Lower lobe of right lung (tissue), 1 donor: ENCODE measurements around the gene ROR1. TPM values are rescaled to one million over a fixed set of nuclear protein-coding genes. Genes with fewer than 3 reads are reported as not detected.

ENCODE experiments used
- total RNA-seq: library from RNA; stranded (reverse); fragmentation: NEBNext Ultra II Directional; extraction: Animal tissue kit (Norgen Biotek cat#: 25700); gene quantifications from one replicate; pipeline ENCODE4 v1.2.1, GENCODE V29; 2021
- donor health status: DM: no; HTN: yes; CAD: no; lungs with severe emphysema.

The ROR1 gene
- total RNA-seq, 1 donor from 2014 or later: 15.8 TPM

Other genes starting within 250 kb of the ROR1 start
- gene PGM1, start 180.6 kb upstream of the ROR1 start, total RNA-seq: 49.8 TPM